ENCODE data around the gene SCPEP1.
A peak's percentile ranks its signal among the peaks of the same experiment; 100 is the strongest.
"Not testable (repeated sequence)": the region's sequence is repeated elsewhere in the genome, so short reads cannot be mapped to it uniquely, and the experiment has no call there.

The SCPEP1 gene

GRCh38 chr17:56934280-56934679 lies 43.7 kb upstream of the SCPEP1 start:
- ChIA-PET CTCF (no interaction called here), POLR2A (no interaction called here)
- no peak for TF ChIP-seq ELF4 (IDR thresholded peaks at IDR 0.05)
- no peak for TF ChIP-seq FOXM1 (IDR thresholded peaks at IDR 0.05; ENCODE audit: borderline replicate concordance)
- no peak for TF ChIP-seq SP1 (IDR thresholded peaks at IDR 0.05)
- TF ChIP-seq BHLHE40 (IDR thresholded peaks at IDR 0.05; ENCODE audit: borderline replicate concordance): no peak
- no peak for TF ChIP-seq HDGF (IDR thresholded peaks at IDR 0.05; ENCODE audit: borderline replicate concordance)
- TF ChIP-seq ZNF384 (IDR thresholded peaks at IDR 0.05): no peak
- TF ChIP-seq TARDBP (IDR thresholded peaks at IDR 0.05): no peak
- no peak for TF ChIP-seq ARNT (IDR thresholded peaks at IDR 0.05)
- TF ChIP-seq CTBP1 (IDR thresholded peaks at IDR 0.05; ENCODE audit: borderline replicate concordance): no peak
- TF ChIP-seq L3MBTL2 (conservative IDR thresholded peaks at IDR 0.05): no peak
- no peak for TF ChIP-seq FOXK2 (IDR thresholded peaks at IDR 0.05)
- TF ChIP-seq SUZ12 (IDR thresholded peaks at IDR 0.05): no peak
- no peak for TF ChIP-seq NFRKB (IDR thresholded peaks at IDR 0.05)
- no peak for TF ChIP-seq LEF1 (IDR thresholded peaks at IDR 0.05; ENCODE audit: borderline replicate concordance)
- TF ChIP-seq PKNOX1 (IDR thresholded peaks at IDR 0.05): no peak
- no peak for DNase-seq (ENCODE audit: extremely low spot score)

GRCh38 chr17:56935461-56935860 lies 42.5 kb upstream of the SCPEP1 start:
- DNase-seq (ENCODE audit: extremely low spot score): no peak
- ChIA-PET CTCF (no interaction called here), POLR2A (interaction anchor here (1.4 kb wide), 1 partner anchor 101 kb away, joined by 3 read pairs; the partner anchor contains the start of gene DGKE)
- TF ChIP-seq NFRKB (IDR thresholded peaks at IDR 0.05) (no peak), SUZ12 (IDR thresholded peaks at IDR 0.05) (no peak), LEF1 (IDR thresholded peaks at IDR 0.05; ENCODE audit: borderline replicate concordance) (no peak), ZNF384 (IDR thresholded peaks at IDR 0.05) (no peak), BHLHE40 (IDR thresholded peaks at IDR 0.05; ENCODE audit: borderline replicate concordance) (no peak), FOXA1 (IDR thresholded peaks at IDR 0.05) (no peak), FOXM1 (IDR thresholded peaks at IDR 0.05; ENCODE audit: borderline replicate concordance) (no peak), FOXK2 (IDR thresholded peaks at IDR 0.05) (no peak), ARNT (IDR thresholded peaks at IDR 0.05) (no peak), CTBP1 (IDR thresholded peaks at IDR 0.05; ENCODE audit: borderline replicate concordance) (no peak)

- ChIA-PET POLR2A (interaction anchor here (1.4 kb wide), 1 partner anchor 103 kb away, joined by 3 read pairs; the partner anchor contains the start of gene DGKE), CTCF (no interaction called here)
- no peak for DNase-seq (ENCODE audit: extremely low spot score)
- no peak for TF ChIP-seq SP1 (IDR thresholded peaks at IDR 0.05)
- no peak for TF ChIP-seq L3MBTL2 (conservative IDR thresholded peaks at IDR 0.05)
- no peak for TF ChIP-seq LEF1 (IDR thresholded peaks at IDR 0.05; ENCODE audit: borderline replicate concordance)
- no peak for TF ChIP-seq FOXK2 (IDR thresholded peaks at IDR 0.05)
- no peak for TF ChIP-seq ZNF384 (IDR thresholded peaks at IDR 0.05)
- no peak for TF ChIP-seq SUZ12 (IDR thresholded peaks at IDR 0.05)
- TF ChIP-seq NFRKB (IDR thresholded peaks at IDR 0.05): no peak
- TF ChIP-seq TARDBP (IDR thresholded peaks at IDR 0.05): no peak
- TF ChIP-seq CTBP1 (IDR thresholded peaks at IDR 0.05; ENCODE audit: borderline replicate concordance): no peak
- TF ChIP-seq ARNT (IDR thresholded peaks at IDR 0.05): no peak
- no peak for TF ChIP-seq BHLHE40 (IDR thresholded peaks at IDR 0.05; ENCODE audit: borderline replicate concordance)
- TF ChIP-seq FOXM1 (IDR thresholded peaks at IDR 0.05; ENCODE audit: borderline replicate concordance): no peak
- no peak for TF ChIP-seq ELF4 (IDR thresholded peaks at IDR 0.05)
- no peak for TF ChIP-seq FOXA1 (IDR thresholded peaks at IDR 0.05)
- TF ChIP-seq PKNOX1 (IDR thresholded peaks at IDR 0.05): no peak
Observed at GRCh38 chr17:56936697-56937322, 41.1 kb upstream of the SCPEP1 start.

GRCh38 chr17:56937687-56938086 lies 40.2 kb upstream of the SCPEP1 start:
- CTCF ChIA-PET: no interaction called here
- no peak for TF ChIP-seq PKNOX1 (IDR thresholded peaks at IDR 0.05)
- no peak for TF ChIP-seq FOXA1 (IDR thresholded peaks at IDR 0.05)
- TF ChIP-seq SP1 (IDR thresholded peaks at IDR 0.05): no peak
- TF ChIP-seq FOXM1 (IDR thresholded peaks at IDR 0.05; ENCODE audit: borderline replicate concordance): no peak
- POLR2A ChIA-PET: no interaction called here
- no peak for DNase-seq (ENCODE audit: extremely low spot score)

GRCh38 chr17:56938206-56938605 lies 39.7 kb upstream of the SCPEP1 start:
- CTCF ChIA-PET; DNase-seq (ENCODE audit: extremely low spot score); POLR2A ChIA-PET: not testable (repeated sequence)

- ChIA-PET POLR2A (interaction anchor here (1.3 kb wide), 1 partner anchor 26 kb away, joined by 4 read pairs; the partner anchor contains the start of gene TRIM25), CTCF (interaction anchor here (0.5 to 1.1 kb wide), 4 partner anchors 13 to 126 kb away, joined by 3 read pairs; no protein-coding TSS in a partner anchor)
- DNase-seq (ENCODE audit: extremely low spot score): peak; percentile 56
- TF ChIP-seq TARDBP (IDR thresholded peaks at IDR 0.05): no peak
- TF ChIP-seq HDGF (IDR thresholded peaks at IDR 0.05; ENCODE audit: borderline replicate concordance): no peak
Observed at GRCh38 chr17:56939869-56940484, 38.0 kb upstream of the SCPEP1 start.

Data from HEK293T (cell line).